ENCODE data around the gene NOL11.
"Not testable (repeated sequence)": the region's sequence is repeated elsewhere in the genome, so short reads cannot be mapped to it uniquely, and the experiment has no call there.

Gene NOL11

DNA sequence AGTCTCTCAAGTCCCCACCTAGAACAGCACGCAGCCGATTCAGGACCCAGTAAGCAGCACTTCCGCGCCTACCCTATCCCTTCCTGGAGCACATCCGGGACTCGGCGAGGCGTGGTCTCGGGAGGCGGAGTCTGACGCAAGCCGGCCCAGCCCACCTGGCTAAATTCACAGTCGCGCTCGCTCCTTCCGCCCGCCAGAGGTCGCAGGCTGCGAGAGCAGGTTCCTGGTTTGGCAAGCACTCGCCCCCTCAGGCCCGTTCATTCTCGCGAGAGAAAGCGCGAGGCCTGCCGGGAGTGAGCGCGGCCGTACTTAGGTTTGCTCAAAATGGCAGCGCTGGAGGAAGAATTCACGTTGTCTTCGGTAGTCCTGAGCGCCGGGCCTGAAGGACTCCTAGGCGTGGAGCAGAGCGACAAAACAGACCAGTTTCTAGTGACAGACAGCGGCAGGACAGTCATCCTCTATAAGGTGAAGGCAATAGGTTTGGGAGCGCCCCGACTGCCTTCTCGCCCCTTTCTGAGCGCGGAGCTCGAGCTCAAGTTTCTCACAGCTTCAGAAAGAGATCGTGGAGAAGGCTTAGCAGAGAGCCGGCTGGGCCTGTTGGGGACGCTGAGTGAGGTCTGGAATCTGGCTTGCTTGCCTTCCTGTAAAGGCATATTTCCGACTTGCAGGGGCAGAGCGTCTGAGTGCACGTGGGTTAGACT is at the start of gene NOL11:
TSS of gene NOL11 (plus strand) at position 313 of the 701 bp plus-strand sequence. CDS start at position 325, 12 bp downstream.
- DNase-seq (ENCODE audit: low spot score): peak; percentile 99

DNA sequence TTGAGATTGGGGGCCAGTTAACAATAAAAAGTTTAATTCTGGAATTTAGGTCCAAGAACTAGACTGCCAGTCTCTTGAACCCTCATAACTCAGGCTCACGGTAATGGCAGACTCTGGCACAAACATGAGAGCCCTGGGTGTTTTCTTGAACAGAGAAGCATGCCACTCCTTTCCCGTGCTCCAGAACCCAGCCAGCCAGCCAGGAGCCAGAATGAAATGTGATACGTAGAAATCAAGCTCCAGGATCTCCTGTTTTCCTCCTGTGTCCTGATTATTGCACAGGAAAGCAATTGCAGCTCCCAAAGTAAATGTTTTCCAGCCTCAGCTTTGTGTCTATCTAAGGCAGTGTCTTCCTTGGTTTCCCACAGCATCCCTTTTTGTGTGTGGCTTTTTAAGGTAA is 46.2 kb upstream of the NOL11 start:
- no peak for DNase-seq (ENCODE audit: low spot score)

DNA sequence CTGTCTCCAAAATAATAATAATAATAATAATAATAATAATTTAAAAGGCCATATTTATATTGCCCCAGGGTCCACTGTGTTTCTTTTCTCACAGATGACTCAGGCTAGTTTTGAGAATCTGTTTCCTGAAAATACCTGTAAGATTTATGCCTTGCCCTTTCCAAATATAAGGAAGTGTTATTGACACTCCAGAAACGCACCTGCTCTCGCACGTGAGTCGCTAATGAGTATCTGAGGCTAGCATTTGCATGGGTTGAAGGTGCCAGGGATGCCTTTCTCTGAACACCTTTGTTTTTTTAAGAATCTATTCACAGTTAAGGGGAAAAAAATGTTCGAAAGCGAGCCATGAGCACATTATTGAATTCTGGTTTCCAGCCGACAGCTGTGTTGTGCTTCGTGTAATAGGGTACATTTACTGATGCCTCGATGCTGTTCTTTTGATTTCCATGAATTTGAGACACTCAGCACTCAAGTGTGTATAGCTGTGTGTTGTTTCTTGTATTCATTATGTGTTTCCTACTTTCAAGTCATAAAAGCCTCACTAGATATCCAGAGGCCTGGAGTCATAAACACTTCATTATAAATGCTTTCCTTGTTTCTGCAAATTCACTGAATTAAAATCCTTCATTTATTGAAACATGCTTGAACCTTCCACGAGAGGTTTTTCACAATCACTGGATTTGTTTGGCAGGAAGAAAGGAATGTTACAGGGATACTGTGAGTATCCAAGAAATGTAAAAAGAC is 45.0 kb upstream of the NOL11 start:
- DNase-seq (ENCODE audit: low spot score): no peak

DNA sequence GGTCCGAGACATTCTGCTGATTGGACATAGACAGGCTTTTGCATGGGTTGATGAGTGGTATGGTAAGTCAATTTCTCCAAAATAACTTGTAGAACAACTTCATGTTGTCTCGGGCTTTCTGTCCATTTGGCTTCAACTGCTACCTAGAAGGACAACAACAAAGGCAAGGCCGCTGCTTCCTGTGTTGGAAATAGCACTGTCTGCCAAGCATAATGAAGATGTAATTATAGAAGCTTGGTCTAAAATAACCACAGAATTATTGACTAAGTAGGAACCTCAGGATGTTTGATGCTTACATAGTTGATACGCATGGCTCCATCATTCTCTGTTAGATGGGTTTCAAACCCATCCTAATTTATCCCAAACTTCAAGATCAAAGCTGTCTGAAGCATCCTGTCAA is 42.3 kb upstream of the NOL11 start:
- no peak for DNase-seq (ENCODE audit: low spot score)

DNA sequence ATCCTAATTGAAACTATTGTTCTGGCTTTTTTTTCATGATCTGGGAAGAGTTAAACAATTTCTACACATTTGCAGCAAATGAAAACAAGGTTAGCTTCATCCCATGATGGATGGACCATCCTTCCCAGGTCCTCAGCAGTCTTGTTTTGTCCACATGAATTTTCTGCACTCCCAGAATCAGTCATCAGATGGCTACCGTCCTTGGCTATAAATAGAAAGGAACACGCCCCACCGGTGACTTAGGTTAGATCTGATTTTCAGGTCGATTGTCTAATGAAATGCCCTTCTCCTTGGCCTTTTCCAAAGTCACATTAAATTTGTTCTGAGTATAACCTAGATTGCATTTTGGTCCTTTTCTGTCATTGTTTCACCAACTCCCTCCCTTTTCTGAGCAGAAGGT is 41.4 kb upstream of the NOL11 start:
- DNase-seq (ENCODE audit: low spot score): no peak

DNA sequence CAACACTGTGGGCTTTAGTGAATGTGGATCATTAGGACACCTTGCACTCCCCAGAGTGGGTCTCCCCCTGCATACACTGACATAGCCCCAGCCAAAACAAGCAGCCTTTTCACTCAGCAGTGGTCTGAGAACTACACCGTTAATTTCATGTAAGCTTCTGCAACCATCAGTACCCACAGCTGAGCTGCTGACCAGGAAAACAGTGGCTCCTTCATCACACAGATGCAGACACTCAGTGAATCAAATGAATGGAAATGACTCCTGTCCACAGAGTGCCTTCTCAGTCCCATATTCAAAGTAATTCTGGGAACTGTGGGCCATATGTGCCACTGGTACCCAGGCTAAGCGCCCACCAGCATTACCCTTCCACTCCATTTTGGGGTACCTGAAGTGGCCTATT is 39.3 kb upstream of the NOL11 start:
- peak; percentile 22 for DNase-seq (ENCODE audit: low spot score)

DNA sequence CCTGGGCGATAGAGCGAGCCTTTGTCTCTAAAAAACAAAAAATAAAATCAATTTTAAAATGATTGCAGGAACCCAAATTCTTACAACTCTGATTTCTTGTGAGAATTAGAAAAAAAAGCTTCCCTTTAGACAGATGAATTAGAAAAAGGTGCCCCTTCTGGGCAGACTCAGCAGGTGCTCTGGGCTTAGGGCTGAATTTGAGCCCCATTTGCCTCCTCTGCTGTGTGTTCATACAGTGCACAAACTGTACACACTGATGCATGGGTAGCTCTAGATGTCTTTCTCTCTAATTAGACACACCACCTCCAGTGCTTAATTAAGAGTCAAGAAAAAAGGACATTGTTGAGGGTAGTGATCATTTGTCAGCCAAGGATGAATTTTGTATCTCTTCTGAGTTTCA is 38.5 kb upstream of the NOL11 start:
- no peak for DNase-seq (ENCODE audit: low spot score)

DNA sequence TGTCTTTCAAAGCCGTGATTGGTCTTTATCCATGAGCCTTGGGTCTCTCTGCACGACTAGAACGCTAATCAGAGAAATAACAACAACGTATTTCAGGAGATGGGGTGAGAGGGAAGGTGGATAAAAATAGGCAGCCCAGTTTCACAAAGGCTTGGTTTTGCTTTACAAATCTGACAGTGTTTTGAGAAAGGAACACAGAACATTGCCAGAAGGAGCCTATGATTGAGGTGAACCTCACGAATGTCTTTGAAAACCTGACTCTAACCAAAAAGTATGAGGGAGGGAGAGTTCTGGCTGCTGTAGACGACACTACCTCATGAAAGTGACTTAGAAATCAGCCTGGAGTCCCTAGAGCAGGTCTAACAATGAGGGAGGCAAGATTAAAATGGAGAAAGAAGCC is 38.0 kb upstream of the NOL11 start:
- no peak for DNase-seq (ENCODE audit: low spot score)

DNA sequence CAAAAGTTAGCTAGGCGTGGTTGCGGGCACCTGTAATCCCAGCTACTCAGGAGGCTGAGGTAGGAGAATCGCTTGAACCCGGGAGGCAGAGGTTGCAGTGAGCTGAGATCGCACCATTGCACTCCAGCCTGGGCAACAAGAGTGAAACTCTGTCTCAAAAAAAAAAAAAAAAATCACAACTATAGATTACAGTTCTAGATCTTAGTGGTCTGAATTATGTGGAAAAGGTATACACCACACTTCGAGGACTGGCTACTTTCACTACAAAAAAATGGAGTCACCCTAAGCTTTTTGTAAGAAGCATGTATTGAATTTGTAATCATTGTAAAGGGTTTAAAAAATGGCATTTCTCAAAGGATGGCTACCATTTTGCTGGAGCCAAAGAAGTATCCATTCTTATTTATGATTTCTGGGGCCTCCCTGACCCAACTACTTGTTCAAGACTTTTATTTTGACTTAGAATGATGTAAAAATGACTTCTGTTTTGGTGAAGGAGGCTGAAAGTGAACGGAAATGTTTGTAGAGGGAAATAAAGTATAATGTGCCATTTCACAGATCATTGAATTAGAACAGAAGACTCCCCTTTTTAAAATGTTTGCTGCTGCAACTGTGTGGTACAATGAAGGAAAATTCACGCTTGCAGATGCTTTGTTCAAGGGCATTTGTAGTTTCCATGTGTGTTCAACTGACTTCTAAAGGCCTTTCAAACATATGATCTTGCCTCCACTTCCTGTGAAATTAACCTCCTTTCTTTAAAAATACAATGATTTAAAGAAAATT is 37.1 kb upstream of the NOL11 start:
- no peak for DNase-seq (ENCODE audit: low spot score)

DNA sequence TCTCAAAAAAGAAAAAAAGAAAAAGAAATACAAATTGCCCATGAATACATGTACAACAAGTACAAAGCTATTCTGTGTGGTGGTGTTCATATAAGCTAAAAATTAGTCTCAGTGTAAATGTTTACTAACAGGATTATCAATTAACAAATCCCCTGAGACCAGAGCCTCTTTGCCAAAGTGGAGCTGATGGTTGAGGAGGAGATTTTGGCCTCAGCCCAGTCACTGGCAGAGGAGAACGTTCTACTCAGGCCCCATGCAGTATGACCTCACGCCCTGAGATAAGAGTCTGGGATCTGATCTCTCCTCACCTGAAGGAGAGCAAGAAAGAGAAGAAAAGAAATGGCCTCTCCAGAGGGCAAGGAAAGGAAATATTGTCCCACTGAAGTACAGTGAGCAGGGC is 35.5 kb upstream of the NOL11 start:
- DNase-seq (ENCODE audit: low spot score): no peak

DNA sequence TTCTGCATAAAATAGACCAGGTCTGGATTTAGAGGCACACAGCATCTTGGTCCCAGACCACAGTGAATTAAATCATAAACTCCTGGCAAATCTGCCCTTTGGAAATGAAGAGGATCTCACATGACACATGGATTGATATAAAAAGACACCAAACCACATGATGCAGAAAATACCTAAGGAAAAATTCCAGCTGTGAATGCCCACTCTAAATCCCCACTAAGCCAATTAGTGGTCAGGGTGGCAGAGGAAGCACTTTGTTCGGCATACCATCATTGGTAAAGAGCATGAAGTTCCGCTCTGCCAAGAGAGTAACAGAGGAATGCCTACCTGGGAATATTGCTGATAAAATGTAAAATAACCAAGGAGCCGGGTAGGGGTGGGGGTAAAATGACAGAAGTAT is 32.4 kb upstream of the NOL11 start:
- no peak for DNase-seq (ENCODE audit: low spot score)

DNA sequence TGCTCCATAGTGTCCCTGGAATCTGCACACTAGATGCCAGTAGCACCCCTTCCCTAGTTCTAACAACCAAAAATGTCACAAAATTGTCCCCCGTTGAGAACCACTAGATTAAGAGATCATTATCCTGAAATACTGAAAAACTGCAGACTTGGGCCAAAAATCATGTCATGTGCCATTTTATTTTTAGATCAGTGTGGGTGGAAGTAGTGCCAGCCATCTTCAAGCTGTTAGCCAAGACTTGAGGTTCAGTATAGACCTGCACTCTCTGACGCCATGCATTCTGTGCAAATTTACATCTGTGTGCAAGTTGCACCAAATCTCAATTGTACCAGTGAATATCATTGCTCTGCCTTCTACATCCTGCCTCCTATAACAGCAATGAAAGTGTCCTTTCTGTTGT is 31.5 kb upstream of the NOL11 start:
- DNase-seq (ENCODE audit: low spot score): no peak

DNA sequence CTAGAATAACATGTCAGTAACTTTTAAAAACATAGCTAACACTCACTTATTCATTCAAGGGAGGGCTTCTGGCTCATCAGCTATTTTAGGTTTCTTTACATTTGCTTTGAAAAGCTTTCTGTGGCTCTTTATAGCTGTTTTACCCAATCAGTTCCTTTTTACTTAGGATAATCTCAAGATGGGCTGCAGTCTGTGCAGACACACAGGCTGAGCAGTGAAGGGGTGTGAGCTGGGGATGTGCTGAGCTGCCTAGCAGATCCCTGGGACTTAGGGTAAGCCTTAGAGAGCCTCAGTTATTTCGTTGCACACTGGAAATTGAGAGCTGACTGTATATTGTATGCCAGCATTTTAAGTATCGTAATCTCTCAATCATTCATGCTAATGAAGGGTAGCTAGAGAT is 30.2 kb upstream of the NOL11 start:
- no peak for DNase-seq (ENCODE audit: low spot score)

DNA sequence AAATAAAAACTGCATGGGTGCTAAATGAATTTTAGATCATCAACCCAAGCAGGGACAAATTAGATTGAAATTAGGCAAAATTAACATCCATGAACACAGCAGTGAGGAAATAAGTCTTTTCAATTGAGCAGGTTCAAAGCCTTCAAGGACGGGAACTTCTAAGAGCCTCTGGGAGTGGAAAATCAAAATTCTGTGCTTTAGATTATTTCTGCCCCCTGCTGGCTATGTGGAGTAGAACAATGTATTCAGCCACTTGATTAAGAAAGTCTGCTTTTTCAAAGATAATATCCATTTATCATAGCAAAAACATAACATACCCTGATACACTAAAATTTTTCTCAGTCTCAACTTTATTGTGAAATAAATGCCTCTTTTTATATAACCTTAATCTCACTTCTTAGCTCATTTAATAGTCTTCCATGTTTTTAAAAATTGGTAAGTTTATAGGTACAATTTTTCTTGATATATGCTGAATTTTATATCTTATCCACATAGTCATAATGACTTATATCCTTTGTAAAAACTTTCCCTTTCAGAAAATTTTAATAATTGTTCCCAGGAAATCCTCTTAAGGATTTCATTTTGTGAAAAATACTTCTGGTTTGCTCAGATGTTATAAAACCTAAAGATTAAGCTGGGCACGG is 28.1 kb upstream of the NOL11 start:
- peak; percentile 78 for DNase-seq (ENCODE audit: low spot score)

DNA sequence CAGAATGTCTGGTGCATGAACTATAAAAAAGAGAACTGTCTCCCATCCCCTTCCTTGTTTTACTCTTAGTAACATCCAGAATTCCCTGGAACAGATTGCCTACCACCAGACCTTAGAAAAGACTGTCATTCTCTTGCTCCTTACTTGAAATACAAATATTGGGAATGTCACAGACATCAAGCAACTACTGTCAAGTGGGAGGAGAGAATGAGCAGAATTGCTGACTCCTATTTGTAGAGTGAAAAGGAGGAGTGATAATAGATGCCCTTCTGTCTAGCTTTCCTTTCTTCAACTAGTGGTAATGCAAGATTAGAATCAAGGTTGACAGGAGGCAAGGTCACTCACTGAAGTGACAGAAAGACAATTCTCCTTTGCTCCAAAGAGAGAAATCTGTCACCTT is 23.9 kb upstream of the NOL11 start:
- DNase-seq (ENCODE audit: low spot score): no peak

DNA sequence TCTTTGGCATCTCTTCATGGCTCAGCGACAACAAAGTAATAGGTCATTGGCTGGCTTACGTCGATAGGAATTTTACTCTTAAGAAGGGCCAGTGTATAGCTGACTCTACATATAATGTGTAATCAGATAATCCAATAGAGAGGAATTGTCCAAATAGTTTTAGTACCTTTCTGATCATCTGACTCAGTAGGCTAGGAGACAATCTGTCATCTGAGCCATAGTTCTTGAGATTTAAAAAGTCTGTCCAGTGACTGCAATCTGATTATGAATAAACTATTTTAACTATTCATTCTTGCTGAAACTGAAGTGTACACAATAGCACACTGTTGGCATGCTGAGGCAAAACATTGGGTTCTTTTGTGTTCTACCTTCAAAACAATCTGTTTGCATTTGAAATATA is 21.4 kb upstream of the NOL11 start:
- DNase-seq (ENCODE audit: low spot score): no peak

DNA sequence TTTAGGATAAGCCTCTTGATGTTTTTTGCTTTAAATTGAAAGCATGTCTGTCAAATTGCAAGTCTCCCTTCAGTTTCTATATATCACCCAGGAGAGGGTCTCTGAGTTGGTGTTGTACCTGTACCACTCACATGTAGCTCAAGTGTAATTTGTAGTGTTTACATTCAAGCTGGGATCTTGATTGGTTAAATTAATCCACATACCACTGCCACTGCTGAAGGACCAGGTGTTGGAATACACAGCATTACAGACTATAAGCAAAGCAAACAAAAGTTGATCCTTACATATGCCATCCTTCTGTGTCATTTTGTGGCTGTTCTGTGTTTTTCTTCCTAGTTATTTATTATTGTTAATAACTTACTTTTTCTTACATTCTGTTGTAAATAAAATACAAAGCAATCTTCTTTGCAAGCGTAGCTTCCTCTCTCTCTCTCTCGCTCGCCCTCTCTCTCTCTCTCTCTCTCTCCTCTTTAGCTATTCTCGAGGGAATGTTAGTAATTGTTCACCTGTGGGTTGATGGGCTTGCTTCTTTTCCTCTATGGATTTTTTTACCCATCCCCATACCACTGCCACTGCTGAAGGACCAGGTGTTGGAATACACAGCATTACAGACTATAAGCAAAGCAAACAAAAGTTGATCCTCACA is 20.8 kb upstream of the NOL11 start:
- no peak for DNase-seq (ENCODE audit: low spot score)

DNA sequence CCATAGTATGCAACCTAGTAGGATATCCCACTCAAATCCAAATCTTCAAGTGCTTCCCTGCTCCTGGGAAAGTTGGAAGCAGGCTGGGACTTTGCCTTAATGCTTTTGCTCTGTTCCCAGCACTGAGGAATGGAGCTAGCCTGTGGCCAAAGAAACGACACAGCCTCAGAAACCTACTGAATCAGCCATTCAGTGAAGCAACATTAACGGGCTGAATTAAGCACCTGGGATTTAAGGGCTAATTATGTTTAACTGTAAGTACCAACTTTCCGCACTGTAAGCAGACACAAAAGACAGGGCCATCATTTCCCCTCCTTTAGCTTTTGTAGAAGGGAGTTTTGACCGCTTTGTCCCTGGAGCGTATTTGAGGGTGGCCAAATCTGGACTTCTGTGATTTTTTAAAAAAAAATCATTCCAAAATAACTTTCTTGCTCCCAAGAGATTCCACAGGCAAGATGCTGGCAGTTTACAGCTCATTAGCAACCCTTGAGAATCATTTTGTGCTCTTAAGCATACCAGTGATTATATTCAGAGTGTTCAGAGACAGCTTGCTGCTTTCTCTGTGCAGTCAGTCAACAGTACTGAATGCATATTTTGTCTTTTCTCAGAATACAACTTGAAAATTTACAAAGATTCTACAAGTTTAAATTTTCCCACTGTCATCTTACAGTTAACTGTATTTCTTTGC is 17.6 kb upstream of the NOL11 start:
- DNase-seq (ENCODE audit: low spot score): no peak

DNA sequence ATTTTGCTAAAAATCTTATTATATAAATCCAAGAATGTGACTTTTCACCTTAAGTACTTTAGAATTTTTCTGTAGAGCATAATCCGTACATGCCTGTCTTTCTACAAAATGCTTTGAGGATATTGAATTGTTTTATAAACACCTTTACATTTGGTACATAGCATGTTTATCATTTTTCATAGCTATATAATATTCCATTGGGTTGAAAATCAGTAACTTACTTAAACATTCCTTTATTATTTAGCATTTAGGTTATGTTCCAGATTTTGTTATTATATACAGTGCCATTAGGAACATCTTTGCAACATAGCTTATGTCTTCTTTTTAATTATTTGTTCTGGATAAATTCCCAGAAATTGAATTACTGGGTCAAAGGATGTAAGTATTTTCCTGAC is 17.0 kb upstream of the NOL11 start:
- no peak for DNase-seq (ENCODE audit: low spot score)

DNA sequence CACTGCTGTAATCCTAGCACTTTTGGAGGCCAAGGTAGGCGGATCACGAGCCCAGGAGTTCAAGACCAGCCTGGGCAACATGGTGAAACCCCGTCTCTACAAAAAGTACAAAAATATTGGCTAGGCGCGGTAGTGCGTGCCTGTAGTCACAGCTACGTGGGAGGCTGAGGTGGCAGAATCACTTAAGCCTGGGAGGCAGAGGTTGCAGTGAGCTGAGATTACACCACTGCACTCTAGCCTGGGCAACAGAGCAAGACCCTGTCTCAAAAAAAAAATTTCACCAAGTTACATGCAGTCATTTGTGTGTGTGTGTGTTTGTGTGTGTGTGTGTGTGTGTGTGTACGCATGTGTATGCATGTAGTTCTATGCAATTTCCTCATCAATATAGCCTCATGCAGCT is 14.9 kb upstream of the NOL11 start:
- DNase-seq (ENCODE audit: low spot score): not testable (repeated sequence)

DNA sequence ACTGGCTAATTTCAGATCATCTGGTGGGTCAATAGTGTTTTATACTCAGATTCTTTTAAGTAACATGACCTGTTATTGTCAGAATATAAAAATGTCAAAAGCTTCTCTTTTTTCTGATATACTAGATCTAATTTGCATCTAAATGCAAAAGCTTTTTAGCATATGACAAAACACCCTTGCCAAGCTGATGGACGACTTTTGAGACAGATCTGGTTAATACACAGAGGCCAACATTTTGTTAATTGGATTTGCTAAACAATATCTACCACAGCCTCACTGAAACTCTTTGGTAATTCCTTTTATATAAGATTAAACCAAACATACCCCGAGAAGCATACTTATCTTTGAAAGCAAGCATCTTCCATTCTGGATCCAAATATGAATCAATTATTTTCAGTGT is 10.3 kb upstream of the NOL11 start:
- DNase-seq (ENCODE audit: low spot score): no peak

All from pons (tissue), 1 donor.